ENCODE data around the gene PBX2. TPM values are rescaled to one million over a fixed set of nuclear protein-coding genes. Genes with fewer than 3 reads are reported as not detected.
"Not testable (repeated sequence)": the region's sequence is repeated elsewhere in the genome, so short reads cannot be mapped to it uniquely, and the experiment has no call there.

The PBX2 gene
- polyA plus RNA-seq, 4 donors = 17.6 to 119 (median 29.9) TPM

DNA sequence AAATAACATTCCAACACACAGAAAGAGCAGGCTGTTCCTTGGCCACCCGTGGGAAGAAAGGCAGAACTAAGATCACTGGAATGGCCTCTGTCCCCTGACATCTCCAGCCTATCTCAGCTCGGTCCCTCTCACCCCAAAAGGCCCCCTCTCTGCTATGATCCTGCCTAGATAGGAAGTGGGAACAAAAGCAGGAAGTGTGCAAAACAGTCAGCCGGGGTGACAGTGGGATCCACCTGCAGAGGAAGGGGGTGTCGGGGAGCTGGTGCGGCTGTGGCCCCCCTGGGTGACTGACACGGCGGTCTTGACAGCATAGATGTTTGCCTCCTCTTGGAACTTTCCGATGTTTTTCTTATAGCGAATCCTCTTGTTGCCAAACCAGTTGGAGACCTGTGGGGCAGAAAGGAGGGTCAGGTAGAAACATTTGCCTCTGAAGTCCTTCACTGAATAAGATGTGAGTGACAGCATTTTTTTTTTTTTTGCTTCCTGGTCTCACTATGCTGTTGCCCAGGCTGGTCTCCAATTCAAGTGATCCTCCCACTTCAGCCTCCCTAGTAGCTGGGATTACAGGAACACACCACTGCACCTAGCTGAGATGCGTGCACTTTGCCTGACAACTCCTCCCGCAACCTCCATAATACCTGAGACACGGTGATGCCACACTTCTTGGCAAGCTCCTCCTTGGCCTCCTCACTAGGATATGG, 2.8 kb downstream of the PBX2 start:
- H3K27ac ChIP-seq (ENCODE audit: low read depth in 1 of 3, low read length in 2 of 3) = peak overlapping the region in 1 of 3 donors; percentile 60
- no peaks in the 10 kb centered on the region for H3K27me3 ChIP-seq (ENCODE audit: control insufficient read depth in 3 of 3, insufficient read depth in 3 of 3, low read length in 3 of 3)
- no peak overlapping the region for H3K4me3 ChIP-seq (ENCODE audit: low read depth in 1 of 3, low read length in 3 of 3)
- FAIRE-seq (no peak), DNase-seq (no peak)
- no peaks in the 10 kb centered on the region for H3K9me3 ChIP-seq (ENCODE audit: control insufficient read depth in 2 of 2, insufficient read depth in 1 of 2, low read depth in 1 of 2, low read length in 1 of 2)
- 63 to 73% (median 72%) methylated on average over 12 of the region's 12 CpGs for WGBS, 3 donors
- peaks cover 10 to 44% (median 13%) of the 10 kb centered on the region in 3 donors for H3K4me1 ChIP-seq (ENCODE audit: control insufficient read depth in 3 of 3, insufficient read depth in 2 of 3, low read depth in 1 of 3, low read length in 2 of 3)
- H3K36me3 ChIP-seq (ENCODE audit: control insufficient read depth in 3 of 3, insufficient read depth in 2 of 3, low read depth in 1 of 3, low read length in 3 of 3) = peaks cover 0 to 58% (median 9%) of the 10 kb centered on the region in 3 donors

DNA sequence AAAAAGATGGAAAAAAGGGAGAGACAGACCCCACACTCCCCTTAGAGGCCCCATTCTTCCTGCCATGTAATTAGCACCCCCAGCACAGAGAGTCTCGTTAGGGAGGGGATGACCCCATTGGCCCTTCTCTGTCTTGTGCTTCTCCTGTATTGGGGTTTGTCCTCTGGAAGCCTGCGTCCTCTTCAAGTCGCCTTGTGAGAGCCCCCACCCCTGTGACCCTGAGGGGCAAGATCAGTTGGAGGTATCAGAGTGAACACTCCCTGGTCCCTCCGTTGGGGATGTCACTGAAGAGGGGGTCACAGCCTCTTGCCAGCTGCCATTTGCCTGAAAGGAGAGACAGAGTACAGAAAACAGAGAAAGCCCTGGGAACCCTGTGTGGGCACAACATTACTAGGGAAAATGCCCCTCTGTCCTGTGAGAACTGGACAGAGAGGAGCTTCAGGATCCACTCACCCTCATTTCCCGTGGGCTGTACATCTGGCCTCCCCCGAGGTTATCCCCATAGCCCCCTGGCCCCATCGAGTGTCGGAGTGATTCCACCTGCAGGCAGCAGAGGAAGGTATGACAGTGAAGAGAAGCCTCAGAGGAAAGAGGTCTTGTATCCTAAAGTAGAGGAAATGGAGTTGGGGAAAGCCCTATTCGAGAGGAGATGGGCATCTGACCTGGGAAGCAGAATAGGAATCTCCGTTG, 3.7 kb downstream of the PBX2 start:
- H3K9me3 ChIP-seq (ENCODE audit: control insufficient read depth in 2 of 2, insufficient read depth in 1 of 2, low read depth in 1 of 2, low read length in 1 of 2) = not testable (repeated sequence)

DNA sequence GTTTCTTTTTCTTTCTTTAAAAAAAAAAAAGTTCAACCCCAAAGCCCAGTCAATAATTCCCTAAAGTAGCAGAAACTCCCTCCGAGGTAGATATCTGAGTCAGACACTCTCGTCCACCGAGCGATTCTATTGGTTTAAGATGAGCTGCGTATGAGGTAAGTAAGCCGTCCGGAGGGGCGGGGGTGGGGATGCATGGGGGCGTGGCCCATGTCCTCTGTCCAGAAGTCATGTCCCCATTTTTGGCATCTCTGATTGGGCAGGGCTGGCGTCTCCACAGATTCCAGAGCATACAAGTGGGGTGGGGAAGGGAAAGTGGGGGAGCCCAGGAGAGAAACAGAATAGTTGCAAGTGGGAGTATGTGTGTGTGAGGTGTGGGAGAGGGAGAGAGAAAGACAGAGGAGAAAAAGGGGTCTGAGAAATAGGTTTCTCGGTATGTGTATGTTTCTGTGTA, 4.3 kb downstream of the PBX2 start:
- 9 to 27% (median 19%) methylated on average over 11 of the region's 11 CpGs for WGBS, 3 donors
- not testable (repeated sequence) for H3K4me3 ChIP-seq (ENCODE audit: low read depth in 1 of 3, low read length in 3 of 3); H3K9me3 ChIP-seq (ENCODE audit: control insufficient read depth in 2 of 2, insufficient read depth in 1 of 2, low read depth in 1 of 2, low read length in 1 of 2); FAIRE-seq; H3K27me3 ChIP-seq (ENCODE audit: control insufficient read depth in 3 of 3, insufficient read depth in 3 of 3, low read length in 3 of 3)
- DNase-seq = peak; percentile 65 to 75
- Histone ChIP-seq H3K4me1 (ENCODE audit: control insufficient read depth in 3 of 3, insufficient read depth in 2 of 3, low read depth in 1 of 3, low read length in 2 of 3) (peaks cover 3 to 29% (median 11%) of the 10 kb centered on the region in 3 donors), H3K27ac (ENCODE audit: low read depth in 1 of 3, low read length in 2 of 3) (peak overlapping the region in 2 of 3 donors; percentile 48 to 60), H3K36me3 (ENCODE audit: control insufficient read depth in 3 of 3, insufficient read depth in 2 of 3, low read depth in 1 of 3, low read length in 3 of 3) (peaks cover 6 to 71% (median 9%) of the 10 kb centered on the region in 3 donors)

More for the DNA sequence above, 3.7 kb downstream of the PBX2 start:
- Histone ChIP-seq H3K36me3 (ENCODE audit: control insufficient read depth in 3 of 3, insufficient read depth in 2 of 3, low read depth in 1 of 3, low read length in 3 of 3) (peaks cover 1 to 67% (median 9%) of the 10 kb centered on the region in 3 donors), H3K4me1 (ENCODE audit: control insufficient read depth in 3 of 3, insufficient read depth in 2 of 3, low read depth in 1 of 3, low read length in 2 of 3) (peaks cover 9 to 35% (median 13%) of the 10 kb centered on the region in 3 donors), H3K27ac (ENCODE audit: low read depth in 1 of 3, low read length in 2 of 3) (peak overlapping the region in 2 of 3 donors; percentile 48 to 60)
- H3K4me3 ChIP-seq (ENCODE audit: low read depth in 1 of 3, low read length in 3 of 3); H3K27me3 ChIP-seq (ENCODE audit: control insufficient read depth in 3 of 3, insufficient read depth in 3 of 3, low read length in 3 of 3); DNase-seq; FAIRE-seq: not testable (repeated sequence)
- 48 to 63% (median 59%) methylated on average over 10 of the region's 10 CpGs for WGBS, 3 donors

DNA sequence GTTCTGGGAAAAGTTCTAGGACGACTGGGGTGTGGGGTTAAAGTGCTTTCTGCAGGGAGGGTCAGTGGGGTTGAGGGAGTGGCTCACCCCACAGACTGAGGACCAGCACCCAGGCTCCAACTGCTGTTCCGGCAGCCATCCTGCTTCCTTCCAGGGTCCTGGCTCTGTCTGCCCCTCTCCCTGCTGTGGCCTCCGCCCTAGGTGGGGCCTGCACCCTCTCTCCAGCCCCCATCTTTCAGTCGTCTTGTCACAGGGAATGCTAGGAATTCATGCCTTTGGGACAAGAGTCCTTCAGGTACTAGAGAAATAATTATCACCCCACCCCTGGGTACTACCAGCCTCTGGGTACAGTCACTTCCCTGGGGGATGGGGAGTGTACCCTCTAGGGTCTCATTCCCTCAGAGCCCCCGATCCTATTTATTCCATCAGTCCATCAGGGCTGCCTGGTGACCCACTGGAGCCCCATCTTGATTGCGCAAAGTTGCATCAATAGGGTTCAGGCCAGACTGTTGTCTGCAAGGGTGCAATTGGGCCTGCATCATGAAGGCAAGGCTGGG, 5.8 kb downstream of the PBX2 start, which contains the start of gene AGER:
TSS of gene AGER (minus strand) at position 170 of the 557 bp plus-strand sequence. CDS start at position 139, 31 bp downstream.
- Histone ChIP-seq H3K4me3 (ENCODE audit: low read depth in 1 of 3, low read length in 3 of 3) (no peak within 1 kb of the TSS), H3K27ac (ENCODE audit: low read depth in 1 of 3, low read length in 2 of 3) (peak within 1 kb of the TSS in 1 of 3 donors; percentile 39), H3K36me3 (ENCODE audit: control insufficient read depth in 3 of 3, insufficient read depth in 2 of 3, low read depth in 1 of 3, low read length in 3 of 3) (peaks cover 6 to 78% (median 9%) of the 10 kb centered on the region in 3 donors), H3K27me3 (ENCODE audit: control insufficient read depth in 3 of 3, insufficient read depth in 3 of 3, low read length in 3 of 3) (no peaks in the 10 kb centered on the region), H3K4me1 (ENCODE audit: control insufficient read depth in 3 of 3, insufficient read depth in 2 of 3, low read depth in 1 of 3, low read length in 2 of 3) (peaks cover 3 to 34% (median 11%) of the 10 kb centered on the region in 3 donors), H3K9me3 (ENCODE audit: control insufficient read depth in 2 of 2, insufficient read depth in 1 of 2, low read depth in 1 of 2, low read length in 1 of 2) (no peaks in the 10 kb centered on the region)
- no peak for DNase-seq
- no peak for FAIRE-seq
- 71 to 81% (median 78%) methylated on average over 6 of the region's 6 CpGs for WGBS, 3 donors

DNA sequence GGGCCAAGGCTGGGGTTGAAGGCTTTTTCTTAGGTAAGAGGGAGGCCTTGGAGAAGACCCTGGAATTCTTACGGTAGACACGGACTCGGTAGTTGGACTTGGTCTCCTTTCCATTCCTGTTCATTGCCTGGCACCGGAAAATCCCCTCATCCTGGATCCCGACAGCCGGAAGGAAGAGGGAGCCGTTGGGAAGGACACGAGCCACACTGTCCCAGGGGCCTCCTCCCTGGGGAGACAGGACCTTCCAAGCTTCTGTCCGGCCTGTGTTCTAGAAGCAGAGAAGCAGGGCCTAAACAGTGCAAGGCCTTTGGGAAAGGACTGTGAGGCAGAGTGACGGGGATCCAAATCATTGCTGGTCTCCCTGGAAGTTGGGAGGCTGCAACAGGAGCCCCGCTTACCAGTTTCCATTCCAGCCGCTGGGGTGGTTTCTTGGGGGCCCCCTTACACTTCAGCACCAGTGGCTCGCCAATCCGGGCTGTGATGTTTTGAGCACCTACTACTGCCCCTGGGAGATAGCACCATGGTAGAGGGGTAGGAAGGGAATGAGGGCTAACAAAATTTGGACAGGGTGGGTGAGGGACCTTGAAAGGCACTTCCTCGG, 6.4 kb downstream of the PBX2 start:
- WGBS, 3 donors = 77 to 84% (median 82%) methylated on average over 15 of the region's 15 CpGs
- Histone ChIP-seq H3K4me1 (ENCODE audit: control insufficient read depth in 3 of 3, insufficient read depth in 2 of 3, low read depth in 1 of 3, low read length in 2 of 3) (peaks cover 0 to 28% (median 9%) of the 10 kb centered on the region in 3 donors), H3K9me3 (ENCODE audit: control insufficient read depth in 2 of 2, insufficient read depth in 1 of 2, low read depth in 1 of 2, low read length in 1 of 2) (no peaks in the 10 kb centered on the region), H3K27ac (ENCODE audit: low read depth in 1 of 3, low read length in 2 of 3) (peak overlapping the region in 1 of 3 donors; percentile 32), H3K27me3 (ENCODE audit: control insufficient read depth in 3 of 3, insufficient read depth in 3 of 3, low read length in 3 of 3) (no peaks in the 10 kb centered on the region), H3K4me3 (ENCODE audit: low read depth in 1 of 3, low read length in 3 of 3) (no peak overlapping the region), H3K36me3 (ENCODE audit: control insufficient read depth in 3 of 3, insufficient read depth in 2 of 3, low read depth in 1 of 3, low read length in 3 of 3) (peaks cover 6 to 73% (median 9%) of the 10 kb centered on the region in 3 donors)
- no peak for DNase-seq
- FAIRE-seq = no peak

DNA sequence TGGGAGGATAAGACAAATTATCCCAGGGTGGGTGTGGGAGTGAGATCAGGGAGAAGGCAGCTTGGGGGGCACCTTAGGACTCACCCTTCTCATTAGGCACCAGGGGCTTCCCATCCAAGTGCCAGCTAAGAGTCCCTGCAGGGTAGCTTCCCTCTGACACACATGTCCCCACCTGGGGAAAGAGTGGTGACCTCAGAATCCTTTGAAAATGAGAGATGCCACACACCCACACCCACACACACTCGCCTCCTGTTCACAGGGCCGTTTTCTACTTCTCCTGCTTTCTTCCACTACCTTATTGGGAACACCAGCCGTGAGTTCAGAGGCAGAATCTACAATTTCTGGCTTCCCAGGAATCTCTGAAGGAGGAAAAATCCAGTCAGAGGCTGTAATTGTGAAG, 7.0 kb downstream of the PBX2 start:
- Histone ChIP-seq H3K4me1 (ENCODE audit: control insufficient read depth in 3 of 3, insufficient read depth in 2 of 3, low read depth in 1 of 3, low read length in 2 of 3) (peaks cover 0 to 27% (median 7%) of the 10 kb centered on the region in 3 donors), H3K27ac (ENCODE audit: low read depth in 1 of 3, low read length in 2 of 3) (peak overlapping the region in 1 of 3 donors; percentile 33), H3K4me3 (ENCODE audit: low read depth in 1 of 3, low read length in 3 of 3) (no peak overlapping the region), H3K36me3 (ENCODE audit: control insufficient read depth in 3 of 3, insufficient read depth in 2 of 3, low read depth in 1 of 3, low read length in 3 of 3) (peaks cover 6 to 68% (median 9%) of the 10 kb centered on the region in 3 donors), H3K9me3 (ENCODE audit: control insufficient read depth in 2 of 2, insufficient read depth in 1 of 2, low read depth in 1 of 2, low read length in 1 of 2) (no peaks in the 10 kb centered on the region), H3K27me3 (ENCODE audit: control insufficient read depth in 3 of 3, insufficient read depth in 3 of 3, low read length in 3 of 3) (no peaks in the 10 kb centered on the region)
- DNase-seq (no peak), FAIRE-seq (no peak)
- 68 to 78% (median 78%) methylated on average over 3 of the region's 3 CpGs for WGBS, 3 donors

DNA sequence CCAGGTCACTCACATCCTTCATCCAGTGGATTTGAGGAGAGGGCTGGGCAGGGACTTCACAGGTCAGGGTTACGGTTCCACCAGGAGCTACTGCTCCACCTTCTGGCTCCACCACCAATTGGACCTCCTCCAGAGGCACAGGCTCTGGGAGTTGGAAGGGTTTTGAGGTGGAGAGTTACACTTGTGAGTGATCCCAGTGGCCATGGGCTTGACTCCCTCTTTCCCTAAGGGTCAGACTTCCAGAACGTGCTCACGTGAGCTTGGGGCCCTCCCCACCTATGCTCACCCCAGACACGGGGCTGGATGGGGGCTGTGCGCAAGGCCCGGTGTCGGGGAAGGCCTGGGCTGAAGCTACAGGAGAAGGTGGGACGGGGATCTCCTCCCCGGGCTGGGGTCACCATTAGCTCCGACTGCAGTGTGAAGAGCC, 7.4 kb downstream of the PBX2 start:
- H3K4me3 ChIP-seq (ENCODE audit: low read depth in 1 of 3, low read length in 3 of 3) = no peak overlapping the region
- peaks cover 6 to 63% (median 9%) of the 10 kb centered on the region in 3 donors for H3K36me3 ChIP-seq (ENCODE audit: control insufficient read depth in 3 of 3, insufficient read depth in 2 of 3, low read depth in 1 of 3, low read length in 3 of 3)
- WGBS, 3 donors = 84 to 90% (median 84%) methylated on average over 10 of the region's 10 CpGs
- H3K4me1 ChIP-seq (ENCODE audit: control insufficient read depth in 3 of 3, insufficient read depth in 2 of 3, low read depth in 1 of 3, low read length in 2 of 3) = peaks cover 0 to 22% (median 7%) of the 10 kb centered on the region in 3 donors
- no peak for DNase-seq
- H3K27ac ChIP-seq (ENCODE audit: low read depth in 1 of 3, low read length in 2 of 3) = peak overlapping the region in 1 of 3 donors; percentile 33
- H3K27me3 ChIP-seq (ENCODE audit: control insufficient read depth in 3 of 3, insufficient read depth in 3 of 3, low read length in 3 of 3) = no peaks in the 10 kb centered on the region
- no peak for FAIRE-seq
- H3K9me3 ChIP-seq (ENCODE audit: control insufficient read depth in 2 of 2, insufficient read depth in 1 of 2, low read depth in 1 of 2, low read length in 1 of 2) = no peaks in the 10 kb centered on the region

Measured in small intestine (tissue), 7 donors.